Psoas muscle (tissue), 8 donors: ENCODE measurements around the gene TMSB4X. TPM values are rescaled to one million over a fixed set of nuclear protein-coding genes. Genes with fewer than 3 reads are reported as not detected.

Experiments used
- ATAC-seq, 4 donors: fragments of 200-7000 bp; cut with Tn5 transposase; one replicate each; pipeline ENCODE4 v1.9.1; 2020; ENCODE audit warnings: moderate library complexity in 3 of 4, mild to moderate bottlenecking in 2 of 4
- DNase-seq, 2 donors: peaks; one replicate each; pipeline ENCODE4 v3.0.0-alpha.2; 2020
- H3K27ac ChIP-seq: fragments of 200-600 bp; one replicate; pipeline ENCODE4 v1.8.0; 2022
- H3K27me3 ChIP-seq, 3 donors: fragments of 200-600 bp in 1 of 3; one replicate each; pipeline versions ENCODE4 v1.6.1 to v1.8.0; 2013 to 2022; ENCODE audit warnings: low read length in 2 of 3, mild to moderate bottlenecking in 2 of 3, moderate library complexity in 1 of 3; ENCODE audit not compliant: insufficient read depth in 3 of 3
- H3K36me3 ChIP-seq, 2 donors: fragments of 200-600 bp in 1 of 2; one replicate each; pipeline versions ENCODE4 v1.6.1 to v1.8.0; 2013 to 2022; ENCODE audit warnings: low read depth in 1 of 2, mild to moderate bottlenecking in 1 of 2, moderate library complexity in 1 of 2; ENCODE audit not compliant: insufficient read depth in 1 of 2
- H3K4me1 ChIP-seq: fragments of 200-600 bp; one replicate; pipeline ENCODE4 v1.8.0; 2022
- H3K4me3 ChIP-seq: fragments of 200-600 bp; one replicate; pipeline ENCODE4 v1.8.0; 2022; ENCODE audit warnings: mild to moderate bottlenecking
- H3K9me3 ChIP-seq: fragments of 200-600 bp; one replicate; pipeline ENCODE4 v1.8.0; 2022
- WGBS, 3 donors: extraction: QIAGEN DNeasy Blood & Tissue Kit; methylation state at CpG; one replicate each; pipeline versions ENCODE4 v1.1.6 to v1.1.7; 2013; 5-methylcytosine and 5-hydroxymethylcytosine counted together
- intact Hi-C, 2 donors: fragments of 100-400 bp; cut with DNase I; formaldehyde crosslinking; loops; one replicate each; pipeline versions ENCODE4 v1.11.0 to v1.14.2; 2022
- polyA plus RNA-seq, 3 donors: library from polyadenylated mRNA; stranded (reverse); fragments of 200-250 nt; gene quantifications; one replicate each; pipeline ENCODE4 v1.2.3, GENCODE V29; 2013
- total RNA-seq, 4 donors: library from RNA; stranded (reverse); fragmentation: NEBNext Ultra II Directional in 2 of 4; extraction: Animal tissue kit (Norgen Biotek cat#: 25700) in 2 of 4; gene quantifications; one replicate each; pipeline versions ENCODE4 v1.2.1 to v1.2.4, GENCODE V29; 2021 to 2023
- TF ChIP-seq, protein P1 (sequence below): fragments of 200-600 bp; IDR thresholded peaks from one replicate; pipeline ENCODE4 v1.8.0; 2022; ENCODE audit warnings: antibody characterized with exemption
- donor health status: healthy with polysubstance abuse.
- donor health status: DM: no; HTN: no; CAD: no; lungs with moderate emphysema.
- donor health status: Bipolar disorder and iron deficiency.
- donor health status: healthy.
- donor health status: DM: yes; HTN: yes; CAD: no.
- donor health status: DM: no; HTN: no; CAD: no.
- donor health status: DM: no; HTN: no; CAD: no.
- donor health status: DM: yes; HTN: yes; CAD: no.

The TMSB4X gene
- total and polyA plus RNA-seq, 7 donors: 382 to 1,148 (median 534) TPM

DNA sequence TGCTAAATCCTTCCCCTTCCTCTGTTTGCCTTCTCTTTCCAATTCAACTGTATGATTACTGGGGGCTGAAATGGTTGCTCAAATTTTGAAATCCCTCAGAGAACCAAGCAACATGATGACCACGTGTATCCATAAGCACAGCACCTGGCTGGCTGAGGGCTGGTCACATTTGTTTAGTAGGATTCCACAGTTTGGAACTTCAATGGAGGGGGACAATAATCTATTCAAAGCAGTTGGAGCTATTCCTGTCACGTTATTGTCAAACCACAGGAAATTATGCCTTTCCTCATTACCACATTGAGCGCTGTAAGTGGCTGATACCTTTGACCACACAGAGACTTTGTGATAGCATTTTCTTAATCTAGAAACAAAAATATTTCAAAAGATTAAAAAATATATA, 7.0 kb downstream of the TMSB4X start:
- WGBS, 3 donors: 51 to 54% (median 54%) methylated on average over 3 of the region's 3 CpGs
- peak overlapping the region; percentile 30 for H3K27ac ChIP-seq
- H3K9me3 ChIP-seq: no peaks in the 10 kb centered on the region
- intact Hi-C loops: loop anchor here in 1 of 2 donors (10.0 kb wide), 1 partner anchor 133 kb away; no protein-coding TSS in a partner anchor
- H3K36me3 ChIP-seq: no peaks in the 10 kb centered on the region
- H3K4me3 ChIP-seq: no peak overlapping the region
- DNase-seq: no peak
- H3K27me3 ChIP-seq: peaks cover 0 to 29% (median 0%) of the 10 kb centered on the region in 3 donors
- no peaks in the 10 kb centered on the region for H3K4me1 ChIP-seq
- ATAC-seq: no peak
- TF ChIP-seq, protein P1, sequence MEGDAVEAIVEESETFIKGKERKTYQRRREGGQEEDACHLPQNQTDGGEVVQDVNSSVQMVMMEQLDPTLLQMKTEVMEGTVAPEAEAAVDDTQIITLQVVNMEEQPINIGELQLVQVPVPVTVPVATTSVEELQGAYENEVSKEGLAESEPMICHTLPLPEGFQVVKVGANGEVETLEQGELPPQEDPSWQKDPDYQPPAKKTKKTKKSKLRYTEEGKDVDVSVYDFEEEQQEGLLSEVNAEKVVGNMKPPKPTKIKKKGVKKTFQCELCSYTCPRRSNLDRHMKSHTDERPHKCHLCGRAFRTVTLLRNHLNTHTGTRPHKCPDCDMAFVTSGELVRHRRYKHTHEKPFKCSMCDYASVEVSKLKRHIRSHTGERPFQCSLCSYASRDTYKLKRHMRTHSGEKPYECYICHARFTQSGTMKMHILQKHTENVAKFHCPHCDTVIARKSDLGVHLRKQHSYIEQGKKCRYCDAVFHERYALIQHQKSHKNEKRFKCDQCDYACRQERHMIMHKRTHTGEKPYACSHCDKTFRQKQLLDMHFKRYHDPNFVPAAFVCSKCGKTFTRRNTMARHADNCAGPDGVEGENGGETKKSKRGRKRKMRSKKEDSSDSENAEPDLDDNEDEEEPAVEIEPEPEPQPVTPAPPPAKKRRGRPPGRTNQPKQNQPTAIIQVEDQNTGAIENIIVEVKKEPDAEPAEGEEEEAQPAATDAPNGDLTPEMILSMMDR: no peak

- H3K36me3 ChIP-seq: no peaks in the 10 kb centered on the region
- H3K4me3 ChIP-seq: no peak overlapping the region
- no peaks in the 10 kb centered on the region for H3K4me1 ChIP-seq
- WGBS, 3 donors: 18 to 26% (median 20%) methylated on average over 5 of the region's 5 CpGs
- H3K27ac ChIP-seq: no peak overlapping the region
- peaks cover 0 to 16% (median 0%) of the 10 kb centered on the region in 3 donors for H3K27me3 ChIP-seq
- no peaks in the 10 kb centered on the region for H3K9me3 ChIP-seq
- TF ChIP-seq, protein P1: no peak
- intact Hi-C loops: loop anchor here in 1 of 2 donors (10.0 kb wide), 1 partner anchor 130 kb away; no protein-coding TSS in a partner anchor
- DNase-seq (no peak), ATAC-seq (no peak)
Measured at GRCh38 chrX:12984603-12985319, 9.9 kb downstream of the TMSB4X start.

DNA sequence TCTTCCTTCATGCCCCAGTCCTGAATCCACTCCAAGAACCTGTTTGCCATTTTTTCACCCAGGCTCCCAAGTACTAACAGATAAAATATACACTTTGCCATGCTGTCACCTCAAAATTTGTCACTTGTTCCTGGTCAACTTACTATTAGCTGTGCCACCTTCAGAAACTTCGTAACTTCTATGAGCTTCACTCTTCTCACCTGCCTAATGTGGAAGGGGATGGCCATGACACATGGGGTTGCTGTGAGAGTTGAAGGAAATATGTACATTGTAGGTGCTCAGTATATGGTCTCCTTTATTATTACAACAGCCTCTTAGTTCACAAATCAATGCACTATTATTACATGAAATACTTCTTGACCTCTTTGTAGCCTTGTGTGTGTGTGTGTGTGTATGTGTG, 10.4 kb downstream of the TMSB4X start:
- intact Hi-C loops: loop anchor here in 1 of 2 donors (10.0 kb wide), 1 partner anchor 129 kb away; no protein-coding TSS in a partner anchor
- no peak overlapping the region for H3K4me3 ChIP-seq

DNA sequence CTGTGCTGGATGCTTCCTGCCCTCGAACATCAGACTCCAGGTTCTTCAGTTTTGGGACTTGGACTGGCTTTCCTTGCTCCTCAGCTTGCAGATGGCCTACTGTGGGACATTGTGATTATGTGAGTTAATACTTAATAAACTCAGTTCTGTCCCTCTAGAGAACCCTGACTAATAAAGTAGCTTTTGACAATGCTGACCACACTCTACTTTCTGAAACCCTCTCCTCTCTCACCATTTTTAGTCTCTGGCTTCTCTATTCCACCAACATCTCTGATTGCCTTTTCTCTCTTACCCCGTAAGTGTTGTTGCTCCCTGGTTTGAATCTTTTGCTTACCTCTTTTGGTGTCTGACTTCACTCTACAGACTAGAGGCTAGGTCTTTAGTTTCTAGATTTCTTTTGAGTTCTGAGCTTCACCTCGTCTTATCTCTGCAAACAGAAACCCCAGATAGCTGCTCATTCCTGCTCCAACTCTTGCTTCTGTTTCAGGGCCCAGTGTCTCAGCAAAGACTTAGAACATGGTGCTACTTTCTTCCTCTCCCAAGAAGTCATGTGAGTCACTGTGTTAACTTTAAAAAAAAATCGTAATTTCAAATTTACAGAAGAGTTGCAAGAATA, 11.4 kb downstream of the TMSB4X start:
- H3K4me3 ChIP-seq: no peak overlapping the region
- H3K27me3 ChIP-seq: peaks cover 0 to 9% (median 0%) of the 10 kb centered on the region in 3 donors
- H3K4me1 ChIP-seq: no peaks in the 10 kb centered on the region
- H3K27ac ChIP-seq: no peak overlapping the region
- 67 to 90% (median 87%) methylated on average over 4 of the region's 4 CpGs for WGBS, 3 donors
- H3K9me3 ChIP-seq: no peaks in the 10 kb centered on the region
- TF ChIP-seq, protein P1: no peak
- ATAC-seq (no peak), DNase-seq (no peak)
- no peaks in the 10 kb centered on the region for H3K36me3 ChIP-seq
- intact Hi-C loops: loop anchor here in 1 of 2 donors (10.0 kb wide), 1 partner anchor 129 kb away; no protein-coding TSS in a partner anchor

More for the DNA sequence above, 10.4 kb downstream of the TMSB4X start:
- Histone ChIP-seq H3K9me3 (no peaks in the 10 kb centered on the region), H3K36me3 (no peaks in the 10 kb centered on the region), H3K27ac (no peak overlapping the region), H3K27me3 (peaks cover 0 to 10% (median 0%) of the 10 kb centered on the region in 3 donors), H3K4me1 (no peaks in the 10 kb centered on the region)
- TF ChIP-seq, protein P1: no peak
- no peak for ATAC-seq
- DNase-seq: no peak
- 71 to 95% (median 94%) methylated on average over 1 of the region's 1 CpG for WGBS, 3 donors
